ENCODE measurements around the gene AP3D1.

- no peak for TF ChIP-seq CTCF (IDR thresholded peaks at IDR 0.05 in 8 of 11, conservative IDR thresholded peaks at IDR 0.05 in 3 of 11)
- no peak for TF ChIP-seq POLR2A (IDR thresholded peaks at IDR 0.05)
- TF ChIP-seq POLR2AphosphoS5 (IDR thresholded peaks at IDR 0.05): peak in 2 of 3 donors; percentile 31 to 70
Measured at GRCh38 chr19:2079865-2080301, 71.5 kb downstream of the AP3D1 start.

Data from spleen (tissue), 7 donors.